Panc1 (cell line): ENCODE data around the gene CAV3. TPM values are rescaled to one million over a fixed set of nuclear protein-coding genes. Genes with fewer than 3 reads are reported as not detected.

Experiments
- ATAC-seq: fragments of 200-7000 bp; cut with Tn5 transposase; 2 replicates; pipeline ENCODE4 v1.9.1; 2020; ENCODE audit warnings: mild to moderate bottlenecking, moderate library complexity
- BruUV-seq: library from RNA; stranded (reverse); fragments of 400-500 nt; replicated peaks from 2 replicates; lab custom pipeline; 2021; lab: Mats Ljungman, UMichigan
- CTCF ChIA-PET: fragments of 300-600 bp; sonication (Branson Sonifier 250); formaldehyde crosslinking; loops from one replicate; lab custom pipeline; 2022; ENCODE audit warnings: antibody characterized with exemption; lab: Charles Lee
- POLR2A ChIA-PET: fragments of 300-600 bp; sonication (Branson Sonifier 250); formaldehyde crosslinking; loops from one replicate; lab custom pipeline; 2022; ENCODE audit warnings: antibody characterized with exemption; lab: Charles Lee
- DNase-seq: peaks from one replicate; pipeline ENCODE4 v3.0.0-alpha.2; 2010; ENCODE audit warnings: low read depth, low spot score
- H3K27ac ChIP-seq: 2 replicates; pipeline ENCODE4 v1.5.1; 2011; ENCODE audit warnings: mild to moderate bottlenecking, low read length, inconsistent platforms
- H3K27me3 ChIP-seq: fragments of 200-500 bp; sonication (Bioruptor generic); 2 replicates; pipeline ENCODE4 v1.6.0; 2014; ENCODE audit warnings: low read length, inconsistent platforms; ENCODE audit not compliant: control insufficient read depth, insufficient read depth
- H3K36me3 ChIP-seq: fragments of 200-500 bp; sonication (Bioruptor generic); 2 replicates; pipeline ENCODE4 v1.5.1; 2014; ENCODE audit warnings: inconsistent platforms, mild to moderate bottlenecking, low read length, moderate library complexity; ENCODE audit not compliant: control insufficient read depth, insufficient read depth
- H3K4me1 ChIP-seq: 2 replicates; pipeline ENCODE4 v1.5.1; 2011; ENCODE audit warnings: inconsistent platforms, mild to moderate bottlenecking, low read length, moderate library complexity; ENCODE audit not compliant: control insufficient read depth, insufficient read depth
- H3K4me3 ChIP-seq, 2 experiments: 2 replicates each; pipeline ENCODE4 v1.5.1; 2011 to 2012; ENCODE audit warnings: low read depth in 2 of 2, low read length in 2 of 2, mild to moderate bottlenecking in 2 of 2, inconsistent platforms in 1 of 2, moderate library complexity in 1 of 2
- H3K9me3 ChIP-seq: fragments of 200-500 bp; sonication (Bioruptor generic); 2 replicates; pipeline ENCODE4 v1.5.1; 2014; ENCODE audit warnings: low read depth, mild to moderate bottlenecking, inconsistent platforms, low read length, moderate library complexity; ENCODE audit not compliant: control insufficient read depth, insufficient read depth
- POLR2AphosphoS5 ChIP-seq: IDR thresholded peaks from 2 replicates; pipeline ENCODE4 v1.6.1; 2012; ENCODE audit warnings: mild to moderate bottlenecking, low read depth, low read length, moderate library complexity
- REST ChIP-seq, 2 experiments: IDR thresholded peaks; 2 replicates each; pipeline ENCODE4 v1.6.1; 2011 to 2012; ENCODE audit warnings: low read depth in 2 of 2, control low read depth in 1 of 2, low read length in 1 of 2, mild to moderate bottlenecking in 1 of 2, moderate library complexity in 1 of 2; ENCODE audit not compliant: insufficient read depth in 1 of 2
- SIN3A ChIP-seq: IDR thresholded peaks from 2 replicates; pipeline ENCODE4 v1.6.1; 2012; ENCODE audit warnings: low read depth, mild to moderate bottlenecking, low read length, moderate library complexity, borderline replicate concordance; ENCODE audit not compliant: insufficient read depth
- TCF7L2 ChIP-seq: IDR thresholded peaks from 2 replicates; pipeline ENCODE4 v1.6.1; 2011; ENCODE audit warnings: mild to moderate bottlenecking, low read depth, low read length, inconsistent platforms
- in situ Hi-C: cut with HindIII; loops from 2 replicates; pipeline ENCODE4 v1.10.0; 2016; ENCODE audit warnings: low sequenced_read_pairs, low pct_unique_long_range_greater_than_20kb
- intact Hi-C: fragments of 100-400 bp; cut with micrococcal nuclease; formaldehyde crosslinking; loops from one replicate; pipeline ENCODE4 v1.10.0; 2022; ENCODE audit not compliant: unreplicated experiment
- total RNA-seq: library from RNA; stranded (reverse); gene quantifications from one replicate; pipeline ENCODE4 v1.2.1, GENCODE V29; 2021; ENCODE audit not compliant: unreplicated experiment
- TF ChIP-seq, protein P1 (sequence below): fragments of 450-650 bp; IDR thresholded peaks from 2 replicates; pipeline ENCODE4 v1.5.1; 2017; ENCODE audit warnings: mild to moderate bottlenecking

The CAV3 gene
- total RNA-seq, 1 experiment from 2014 or later = not detected

- Histone ChIP-seq H3K4me3 (no peak overlapping the region), H3K27ac (no peak overlapping the region), H3K36me3 (no peaks in the 10 kb centered on the region), H3K9me3 (no peaks in the 10 kb centered on the region), H3K4me1 (no peaks in the 10 kb centered on the region), H3K27me3 (no peaks in the 10 kb centered on the region)
- TF ChIP-seq SIN3A (no peak), POLR2AphosphoS5 (no peak), TCF7L2 (no peak), REST (IDR thresholded peaks at IDR 0.05; ENCODE audit: insufficient read depth in 1 of 2, low read depth in 2 of 2, low read length in 1 of 2) (no peak)
- TF ChIP-seq, protein P1, sequence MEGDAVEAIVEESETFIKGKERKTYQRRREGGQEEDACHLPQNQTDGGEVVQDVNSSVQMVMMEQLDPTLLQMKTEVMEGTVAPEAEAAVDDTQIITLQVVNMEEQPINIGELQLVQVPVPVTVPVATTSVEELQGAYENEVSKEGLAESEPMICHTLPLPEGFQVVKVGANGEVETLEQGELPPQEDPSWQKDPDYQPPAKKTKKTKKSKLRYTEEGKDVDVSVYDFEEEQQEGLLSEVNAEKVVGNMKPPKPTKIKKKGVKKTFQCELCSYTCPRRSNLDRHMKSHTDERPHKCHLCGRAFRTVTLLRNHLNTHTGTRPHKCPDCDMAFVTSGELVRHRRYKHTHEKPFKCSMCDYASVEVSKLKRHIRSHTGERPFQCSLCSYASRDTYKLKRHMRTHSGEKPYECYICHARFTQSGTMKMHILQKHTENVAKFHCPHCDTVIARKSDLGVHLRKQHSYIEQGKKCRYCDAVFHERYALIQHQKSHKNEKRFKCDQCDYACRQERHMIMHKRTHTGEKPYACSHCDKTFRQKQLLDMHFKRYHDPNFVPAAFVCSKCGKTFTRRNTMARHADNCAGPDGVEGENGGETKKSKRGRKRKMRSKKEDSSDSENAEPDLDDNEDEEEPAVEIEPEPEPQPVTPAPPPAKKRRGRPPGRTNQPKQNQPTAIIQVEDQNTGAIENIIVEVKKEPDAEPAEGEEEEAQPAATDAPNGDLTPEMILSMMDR = no peak
- DNase-seq (no peak), ATAC-seq (0 out of 2 replicates have a peak, but pooled peaks have one; percentile 46)
- CTCF ChIA-PET = no interaction called here
- POLR2A ChIA-PET = no interaction called here
- intact Hi-C loops (no loop called here), in situ Hi-C loops (no loop called here)
- BruUV-seq = no TSS peak
These were observed 24.2 kb downstream of the CAV3 start for GRCh38 chr3:8757551-8758518.

DNA sequence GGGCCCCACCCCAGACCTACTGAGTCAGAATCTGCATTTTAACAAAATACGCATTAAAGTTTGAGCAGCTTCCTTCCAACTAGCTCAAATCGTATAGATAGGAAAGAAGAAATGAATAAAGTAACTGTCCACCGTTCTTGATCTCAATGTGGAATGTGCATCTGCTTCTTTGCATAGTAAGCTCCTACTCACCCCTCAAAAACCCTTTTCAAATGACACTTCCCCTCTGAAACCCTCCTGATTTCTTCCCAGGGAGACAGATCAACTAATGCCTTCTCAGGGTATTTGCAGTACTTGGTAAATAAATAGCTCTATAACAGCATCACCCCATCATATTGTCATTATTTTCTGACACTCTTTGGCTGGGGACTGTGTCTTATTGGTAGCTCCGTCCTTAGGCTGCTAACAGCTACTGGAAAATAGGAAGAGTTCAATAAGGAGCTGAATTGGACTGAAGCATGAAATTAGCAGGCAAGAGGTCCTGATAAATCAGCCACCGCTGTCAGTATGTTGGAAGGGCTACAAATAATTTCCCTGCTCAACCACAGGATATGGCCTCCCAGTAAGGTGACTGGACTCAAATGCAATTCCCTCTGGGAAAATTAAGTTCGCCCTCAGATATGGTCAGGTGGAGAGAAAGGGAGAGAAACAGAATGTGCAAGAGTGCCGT lies 25.6 kb downstream of the CAV3 start:
- no peak overlapping the region for H3K27ac ChIP-seq
- no peaks in the 10 kb centered on the region for H3K9me3 ChIP-seq
- DNase-seq (no peak), ATAC-seq (no peak)
- H3K36me3 ChIP-seq = no peaks in the 10 kb centered on the region
- H3K4me1 ChIP-seq = no peaks in the 10 kb centered on the region
- intact Hi-C loops (no loop called here), in situ Hi-C loops (no loop called here)
- ChIA-PET CTCF (no interaction called here), POLR2A (interaction anchor here (0.5 kb wide), 1 partner anchor 40 kb away, joined by 10 read pairs; no protein-coding TSS in a partner anchor)
- no peak overlapping the region for H3K4me3 ChIP-seq
- TF ChIP-seq TCF7L2 = no peak
- TF ChIP-seq REST (IDR thresholded peaks at IDR 0.05; ENCODE audit: insufficient read depth in 1 of 2, low read depth in 2 of 2, low read length in 1 of 2) = no peak
- no peak for TF ChIP-seq POLR2AphosphoS5
- TF ChIP-seq, protein P1 = no peak
- no peak for TF ChIP-seq SIN3A
- no TSS peak for BruUV-seq
- no peaks in the 10 kb centered on the region for H3K27me3 ChIP-seq
